ENCODE measurements around the gene PCDHAC2.

The PCDHAC2 gene

GRCh38 chr5:141010047-141010793 lies 43.9 kb downstream of the PCDHAC2 start:
- no peak for DNase-seq (ENCODE audit: low spot score)
- Histone ChIP-seq H3K27ac (no peak overlapping the region), H3K4me3 (no peak overlapping the region)
- TF ChIP-seq, protein P1, sequence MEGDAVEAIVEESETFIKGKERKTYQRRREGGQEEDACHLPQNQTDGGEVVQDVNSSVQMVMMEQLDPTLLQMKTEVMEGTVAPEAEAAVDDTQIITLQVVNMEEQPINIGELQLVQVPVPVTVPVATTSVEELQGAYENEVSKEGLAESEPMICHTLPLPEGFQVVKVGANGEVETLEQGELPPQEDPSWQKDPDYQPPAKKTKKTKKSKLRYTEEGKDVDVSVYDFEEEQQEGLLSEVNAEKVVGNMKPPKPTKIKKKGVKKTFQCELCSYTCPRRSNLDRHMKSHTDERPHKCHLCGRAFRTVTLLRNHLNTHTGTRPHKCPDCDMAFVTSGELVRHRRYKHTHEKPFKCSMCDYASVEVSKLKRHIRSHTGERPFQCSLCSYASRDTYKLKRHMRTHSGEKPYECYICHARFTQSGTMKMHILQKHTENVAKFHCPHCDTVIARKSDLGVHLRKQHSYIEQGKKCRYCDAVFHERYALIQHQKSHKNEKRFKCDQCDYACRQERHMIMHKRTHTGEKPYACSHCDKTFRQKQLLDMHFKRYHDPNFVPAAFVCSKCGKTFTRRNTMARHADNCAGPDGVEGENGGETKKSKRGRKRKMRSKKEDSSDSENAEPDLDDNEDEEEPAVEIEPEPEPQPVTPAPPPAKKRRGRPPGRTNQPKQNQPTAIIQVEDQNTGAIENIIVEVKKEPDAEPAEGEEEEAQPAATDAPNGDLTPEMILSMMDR (IDR thresholded peaks at IDR 0.05), result no peak

- TF ChIP-seq, protein P1 (IDR thresholded peaks at IDR 0.05), result no peak
- no peak for DNase-seq (ENCODE audit: low spot score)
- Histone ChIP-seq H3K4me3 (no peak overlapping the region), H3K27ac (no peak overlapping the region)
These were observed 51.7 kb downstream of the PCDHAC2 start for GRCh38 chr5:141017943-141018342.
